Measurements from ENCODE around the gene SURF6.
"Not testable (repeated sequence)": the region's sequence is repeated elsewhere in the genome, so short reads cannot be mapped to it uniquely, and the experiment has no call there.

SURF6 gene

DNA sequence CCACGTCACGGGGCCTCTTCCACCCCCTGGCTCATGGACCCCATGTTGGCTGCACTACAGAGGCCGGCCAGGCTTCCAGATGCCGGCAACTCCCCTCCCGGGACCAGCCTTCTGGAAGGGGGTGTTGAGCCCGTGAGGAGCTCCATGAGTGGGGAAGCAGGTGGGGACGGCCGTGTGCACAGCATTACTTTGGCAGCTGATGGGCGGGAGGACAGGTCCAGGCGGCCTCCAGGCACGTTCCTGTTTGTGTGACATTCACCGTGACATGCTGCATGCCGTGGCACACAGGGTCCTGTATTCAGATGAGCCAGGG is 31.9 kb downstream of the SURF6 start:
- TF ChIP-seq CTCF (IDR thresholded peaks at IDR 0.05; ENCODE audit: unreplicated experiment in 3 of 3) = no peak
- no peaks in the 10 kb centered on the region for H3K36me3 Mint-ChIP-seq (ENCODE audit: low read depth)
- no peaks in the 10 kb centered on the region for H3K9me3 Mint-ChIP-seq
- peaks cover 9% of the 10 kb centered on the region for H3K27me3 Mint-ChIP-seq (ENCODE audit: low read depth)
- H3K4me3 Mint-ChIP-seq = no peak overlapping the region
- no peak overlapping the region for H3K27ac Mint-ChIP-seq
- no peaks in the 10 kb centered on the region for H3K4me1 Mint-ChIP-seq

DNA sequence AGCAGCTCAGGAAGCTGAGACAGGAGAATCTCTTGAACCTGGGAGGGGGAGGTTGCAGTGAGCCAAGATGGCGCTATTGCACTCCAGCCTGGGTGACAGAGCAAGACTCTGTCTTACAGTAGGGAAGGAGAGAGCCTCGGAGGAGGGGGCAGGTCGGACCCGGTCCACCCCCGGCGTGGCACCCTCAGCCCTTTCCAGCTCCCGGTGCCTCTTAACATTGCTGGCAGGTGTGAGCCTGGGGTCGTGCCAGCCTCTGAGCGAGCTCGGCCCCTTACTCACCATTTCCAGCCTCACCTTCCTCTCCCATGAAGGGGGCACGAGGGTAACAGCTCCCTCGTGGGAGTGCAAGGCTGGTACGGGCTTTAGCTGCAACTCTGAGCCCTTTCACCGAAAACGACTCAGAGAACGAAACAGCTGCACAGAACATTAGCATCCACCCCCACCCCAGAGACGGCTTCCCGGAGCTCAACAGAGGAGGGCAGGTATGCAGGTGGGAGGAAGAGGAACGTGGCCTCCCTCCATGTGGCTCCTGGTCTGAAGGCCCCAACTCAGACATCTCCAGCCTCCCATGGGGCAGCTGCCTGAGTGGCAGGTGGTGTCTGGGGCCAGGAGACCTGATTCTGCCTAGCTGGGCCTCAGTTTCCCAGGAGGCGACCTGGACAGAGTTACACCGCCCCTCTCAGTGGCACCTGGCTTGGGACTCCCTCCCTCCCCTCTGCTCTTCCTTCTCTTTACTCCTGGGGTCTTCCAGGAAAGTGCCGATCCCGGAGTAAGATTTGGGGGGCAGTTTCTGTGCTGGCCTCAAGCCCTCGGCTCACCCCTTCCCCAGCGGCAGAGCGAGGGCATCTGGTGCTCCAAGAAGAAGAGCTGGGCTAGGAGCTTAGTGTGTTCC is 32.5 kb downstream of the SURF6 start:
- Mint-ChIP-seq H3K36me3 (ENCODE audit: low read depth) (no peaks in the 10 kb centered on the region), H3K9me3 (no peaks in the 10 kb centered on the region), H3K4me1 (no peaks in the 10 kb centered on the region), H3K27ac (no peak overlapping the region), H3K27me3 (ENCODE audit: low read depth) (peaks cover 9% of the 10 kb centered on the region), H3K4me3 (no peak overlapping the region)
- no peak for TF ChIP-seq CTCF (IDR thresholded peaks at IDR 0.05; ENCODE audit: unreplicated experiment in 3 of 3)

- Mint-ChIP-seq H3K4me3 (no peak overlapping the region), H3K27me3 (ENCODE audit: low read depth) (peaks cover 10% of the 10 kb centered on the region), H3K27ac (no peak overlapping the region), H3K4me1 (no peaks in the 10 kb centered on the region), H3K9me3 (no peaks in the 10 kb centered on the region), H3K36me3 (ENCODE audit: low read depth) (no peaks in the 10 kb centered on the region)
- TF ChIP-seq CTCF (IDR thresholded peaks at IDR 0.05; ENCODE audit: unreplicated experiment in 3 of 3) = no peak
Measured at GRCh38 chr9:133301253-133302230, 34.4 kb downstream of the SURF6 start.

DNA sequence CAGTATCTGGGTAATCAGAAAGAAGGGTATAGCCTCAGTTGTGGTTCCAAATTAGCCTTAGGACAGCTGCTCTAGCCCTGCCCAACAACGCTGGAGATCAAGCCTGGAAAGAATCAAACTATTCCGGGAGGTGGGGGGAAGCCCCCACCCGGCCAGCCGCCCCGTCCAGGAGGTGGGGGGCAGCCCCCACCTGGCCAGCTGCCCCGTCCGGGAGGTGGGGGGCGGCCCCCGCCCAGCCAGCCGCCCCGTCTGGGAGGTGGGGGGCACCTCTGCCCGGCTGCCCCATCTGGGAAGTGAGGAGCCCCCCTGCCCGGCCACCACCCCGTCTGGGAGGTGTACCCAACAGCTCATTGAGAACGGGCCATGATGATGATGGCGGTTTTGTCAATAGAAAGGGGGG is 36.0 kb downstream of the SURF6 start:
- H3K4me3 Mint-ChIP-seq; H3K9me3 Mint-ChIP-seq; H3K36me3 Mint-ChIP-seq (ENCODE audit: low read depth); H3K4me1 Mint-ChIP-seq; H3K27me3 Mint-ChIP-seq (ENCODE audit: low read depth): not testable (repeated sequence)
- peak overlapping the region in 1 of 3 experiments; percentile 46 for H3K27ac Mint-ChIP-seq

DNA sequence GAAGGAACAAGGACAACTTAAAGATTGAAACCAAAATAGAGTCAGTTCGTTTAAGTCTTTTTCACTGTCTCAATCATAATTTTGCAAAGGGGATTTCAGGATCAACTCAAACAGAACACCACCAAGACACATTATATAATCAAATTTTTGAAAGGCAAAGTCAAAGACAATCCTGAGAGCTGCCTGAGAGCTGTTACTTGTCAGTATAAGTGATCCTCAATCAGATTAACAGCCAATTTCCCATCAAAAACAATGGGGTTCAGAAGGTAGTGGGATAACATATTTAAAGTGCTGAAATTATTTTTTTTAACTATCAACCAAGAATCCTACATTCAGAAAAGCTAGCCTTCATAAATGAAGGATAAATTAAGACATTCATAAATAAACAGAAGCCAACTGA is 41.7 kb downstream of the SURF6 start:
- Mint-ChIP-seq H3K27ac (no peak overlapping the region), H3K27me3 (ENCODE audit: low read depth) (peaks cover 15% of the 10 kb centered on the region), H3K9me3 (peaks cover 45% of the 10 kb centered on the region), H3K4me1 (no peaks in the 10 kb centered on the region), H3K4me3 (no peak overlapping the region), H3K36me3 (ENCODE audit: low read depth) (peaks cover 8% of the 10 kb centered on the region)
- no peak for TF ChIP-seq CTCF (IDR thresholded peaks at IDR 0.05; ENCODE audit: unreplicated experiment in 3 of 3)

DNA sequence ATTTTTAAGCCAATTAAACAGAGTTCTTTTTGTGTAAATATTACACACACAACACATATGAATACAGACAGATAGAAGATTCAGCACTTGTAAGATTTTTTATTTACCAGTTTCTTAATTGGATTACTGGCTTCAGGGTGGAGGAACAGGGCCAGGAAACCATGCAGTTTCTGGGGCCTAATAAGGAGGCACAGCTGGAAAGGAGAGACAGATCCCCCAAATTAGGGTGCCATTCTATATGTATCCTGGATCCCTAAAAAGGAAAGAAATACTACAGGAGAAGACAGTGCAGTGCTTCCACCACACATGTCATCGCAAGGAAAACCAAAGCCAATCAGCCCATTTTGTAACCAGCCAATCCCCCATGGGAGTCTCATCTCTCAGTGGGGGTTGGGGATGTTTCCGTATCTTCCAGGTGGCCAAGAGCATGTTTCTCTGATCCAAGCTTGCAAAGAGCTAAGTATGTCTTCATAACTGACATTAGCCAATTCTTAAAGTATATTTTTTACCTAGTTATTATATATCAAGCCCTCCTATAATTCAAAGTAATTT is 45.2 kb downstream of the SURF6 start:
- peaks cover 56% of the 10 kb centered on the region for H3K9me3 Mint-ChIP-seq

More for the DNA sequence above, 45.2 kb downstream of the SURF6 start:
- Mint-ChIP-seq H3K27ac (no peak overlapping the region), H3K4me1 (no peaks in the 10 kb centered on the region), H3K36me3 (ENCODE audit: low read depth) (peaks cover 8% of the 10 kb centered on the region), H3K4me3 (no peak overlapping the region), H3K27me3 (ENCODE audit: low read depth) (peaks cover 9% of the 10 kb centered on the region)
- TF ChIP-seq CTCF (IDR thresholded peaks at IDR 0.05; ENCODE audit: unreplicated experiment in 3 of 3) = no peak

All from nephron (organoid).